ENCODE results near the gene MT1B. TPM values are rescaled to one million over a fixed set of nuclear protein-coding genes. Genes with fewer than 3 reads are reported as not detected.

MT1B gene
- total and polyA plus RNA-seq, 2 of the 13 experiments (the other 11 are each of a cell fraction or from before 2014, with no cell fraction given), result 0.89 TPM; not detected in 1

GRCh38 chr16:56681939-56682702 lies 30.4 kb downstream of the MT1B start, which contains the start of gene MT1X (continued):
- TF ChIP-seq ZNF414 (CRISPR knock-in tag; IDR thresholded peaks at IDR 0.05) (no peak), SAP130 (CRISPR knock-in tag; IDR thresholded peaks at IDR 0.05; ENCODE audit: low read depth) (peak; percentile 72), KIAA2018 (CRISPR knock-in tag; IDR thresholded peaks at IDR 0.05; ENCODE audit: borderline replicate concordance) (no peak), SAFB2 (CRISPR knock-in tag; IDR thresholded peaks at IDR 0.05; ENCODE audit: borderline replicate concordance, low read depth) (peak; percentile 83; the same call in 1 of the 2 replicates), ZNF251 (CRISPR knock-in tag; IDR thresholded peaks at IDR 0.05) (peak; percentile 70; the same call in 1 of the 2 replicates), HNF4A (CRISPR knock-in tag; IDR thresholded peaks at IDR 0.05) (peak; percentile 26), ZNF367 (CRISPR knock-in tag; IDR thresholded peaks at IDR 0.05; ENCODE audit: borderline replicate concordance) (no peak), KMT2A (CRISPR knock-in tag; IDR thresholded peaks at IDR 0.05) (peak; percentile 32; the same call in 1 of the 2 replicates), DNMT3B (CRISPR knock-in tag; conservative IDR thresholded peaks at IDR 0.05) (no peak), ZNF549 (CRISPR knock-in tag; IDR thresholded peaks at IDR 0.05) (no peak), ZNF20 (CRISPR knock-in tag; IDR thresholded peaks at IDR 0.05) (no peak), ZNF614 (CRISPR knock-in tag; IDR thresholded peaks at IDR 0.05; ENCODE audit: borderline replicate concordance) (peak; percentile 96), FOXJ3 (CRISPR knock-in tag; IDR thresholded peaks at IDR 0.05; ENCODE audit: borderline replicate concordance) (no peak), ZUFSP (CRISPR knock-in tag; IDR thresholded peaks at IDR 0.05; ENCODE audit: borderline replicate concordance) (no peak), ZNF280D (CRISPR knock-in tag; IDR thresholded peaks at IDR 0.05) (no peak)
